IMR-90 (cell line): ENCODE data around the gene ARPC5. TPM values are rescaled to one million over a fixed set of nuclear protein-coding genes. Genes with fewer than 3 reads are reported as not detected.

Experiments used
- ATAC-seq: fragments of 200-7000 bp; cut with Tn5 transposase; 2 replicates; pipeline ENCODE4 v1.9.1; 2020; ENCODE audit warnings: low read depth, mild to moderate bottlenecking, moderate library complexity
- BruUV-seq: library from RNA; stranded (reverse); fragments of 400-500 nt; replicated peaks from 2 replicates; lab custom pipeline; 2021; lab: Mats Ljungman, UMichigan
- CTCF ChIA-PET: fragments of 300-600 bp; formaldehyde crosslinking; extraction: SDS; loops from one replicate; lab custom pipeline; 2021; ENCODE audit warnings: antibody characterized with exemption; lab: Yijun Ruan, JAX
- POLR2A ChIA-PET: fragments of 300-600 bp; sonication (Branson Sonifier 250); formaldehyde crosslinking; loops from one replicate; lab custom pipeline; 2022; ENCODE audit warnings: antibody characterized with exemption; ENCODE audit not compliant: unreplicated experiment; lab: Charles Lee
- DNase-seq: peaks from one replicate; pipeline ENCODE4 v3.0.0; 2013
- H2AFZ ChIP-seq: replicated peaks from 2 replicates; pipeline ENCODE3; 2013; ENCODE audit warnings: low read length, mild to moderate bottlenecking; ENCODE audit not compliant: poor library complexity
- H2AK5ac ChIP-seq: 2 replicates; pipeline ENCODE4 v1.6.1; 2013; ENCODE audit warnings: low read depth, low read length, inconsistent platforms
- H2AK9ac ChIP-seq: replicated peaks from 2 replicates; pipeline ENCODE3; 2013; ENCODE audit warnings: mild to moderate bottlenecking, low read depth, low read length, moderate library complexity; ENCODE audit not compliant: poor library complexity
- H2BK120ac ChIP-seq: 2 replicates; pipeline ENCODE4 v1.6.1; 2013; ENCODE audit warnings: low read depth, low read length, inconsistent platforms
- H2BK15ac ChIP-seq: 3 replicates; pipeline ENCODE4 v1.6.1; 2013; ENCODE audit warnings: low read depth, low read length, inconsistent platforms
- H2BK20ac ChIP-seq: 2 replicates; pipeline ENCODE4 v1.6.1; 2013; ENCODE audit warnings: low read depth, mild to moderate bottlenecking, inconsistent platforms, low read length, moderate library complexity
- H2BK5ac ChIP-seq: 2 replicates; pipeline ENCODE4 v1.6.1; 2013; ENCODE audit warnings: mild to moderate bottlenecking, low read depth, low read length, inconsistent platforms; ENCODE audit not compliant: poor library complexity, severe bottlenecking
- H3K14ac ChIP-seq: replicated peaks from 2 replicates; pipeline ENCODE4 v1.6.1; 2013; ENCODE audit warnings: low read depth, low read length, inconsistent platforms
- H3K18ac ChIP-seq: 2 replicates; pipeline ENCODE4 v1.6.1; 2013; ENCODE audit warnings: low read depth, low read length, control low read depth
- H3K23ac ChIP-seq: 2 replicates; pipeline ENCODE4 v1.6.1; 2013; ENCODE audit warnings: low read depth, low read length, inconsistent platforms
- H3K27ac ChIP-seq: 2 replicates; pipeline ENCODE4 v1.5.1; 2013; ENCODE audit warnings: mild to moderate bottlenecking, control low read depth, low read length; ENCODE audit not compliant: insufficient read depth
- H3K27me3 ChIP-seq: 2 replicates; pipeline ENCODE4 v1.6.1; 2013; ENCODE audit warnings: low read length; ENCODE audit not compliant: control insufficient read depth, insufficient read depth
- H3K36me3 ChIP-seq: 2 replicates; pipeline ENCODE4 v1.6.1; 2013; ENCODE audit warnings: low read length, mixed read lengths; ENCODE audit not compliant: control insufficient read depth, insufficient read depth
- H3K4ac ChIP-seq: 2 replicates; pipeline ENCODE4 v1.6.1; 2013; ENCODE audit warnings: low read depth, low read length, inconsistent platforms
- H3K4me1 ChIP-seq: 2 replicates; pipeline ENCODE4 v1.6.1; 2013; ENCODE audit warnings: low read length, mixed read lengths; ENCODE audit not compliant: control insufficient read depth, insufficient read depth
- H3K4me2 ChIP-seq: 2 replicates; pipeline ENCODE4 v1.6.1; 2013; ENCODE audit warnings: low read depth, mild to moderate bottlenecking, control low read depth, low read length, moderate library complexity
- H3K4me3 ChIP-seq: 2 replicates; pipeline ENCODE4 v1.5.1; 2013; ENCODE audit warnings: low read depth, mild to moderate bottlenecking, control low read depth, low read length, moderate library complexity; ENCODE audit not compliant: insufficient read depth
- H3K56ac ChIP-seq: 2 replicates; pipeline ENCODE4 v1.6.1; 2013; ENCODE audit warnings: low read length, inconsistent platforms; ENCODE audit not compliant: insufficient read depth; ENCODE audit errors: extremely low read depth
- H3K79me1 ChIP-seq, 2 experiments: 2 replicates each; pipeline ENCODE4 v1.6.1; 2013; ENCODE audit warnings: low read length in 2 of 2, inconsistent platforms in 1 of 2, low read depth in 1 of 2
- H3K9ac ChIP-seq: 2 replicates; pipeline ENCODE4 v1.6.1; 2013; ENCODE audit warnings: low read depth, low read length, control low read depth
- H3K9me1 ChIP-seq: 2 replicates; pipeline ENCODE4 v1.6.1; 2013; ENCODE audit warnings: low read length, inconsistent platforms; ENCODE audit not compliant: insufficient read depth
- H3K9me3 ChIP-seq: 2 replicates; pipeline ENCODE4 v1.6.1; 2013; ENCODE audit warnings: low read length; ENCODE audit not compliant: control insufficient read depth, insufficient read depth
- H4K20me1 ChIP-seq: 2 replicates; pipeline ENCODE4 v1.6.1; 2013; ENCODE audit warnings: low read length, inconsistent platforms; ENCODE audit not compliant: insufficient read depth
- H4K5ac ChIP-seq: 2 replicates; pipeline ENCODE4 v1.6.1; 2013; ENCODE audit warnings: mild to moderate bottlenecking, low read depth, low read length, control low read depth
- H4K8ac ChIP-seq, 2 experiments: 2 replicates each; pipeline ENCODE4 v1.6.1; 2013; ENCODE audit warnings: low read depth in 2 of 2, low read length in 2 of 2, control low read depth in 1 of 2, inconsistent platforms in 1 of 2
- H4K91ac ChIP-seq: 2 replicates; pipeline ENCODE4 v1.6.1; 2013; ENCODE audit warnings: low read depth, low read length, inconsistent platforms; ENCODE audit not compliant: insufficient read depth
- BHLHE40 ChIP-seq: fragments of 150-350 bp; IDR thresholded peaks from 2 replicates; pipeline ENCODE4 v1.6.1; 2016; ENCODE audit warnings: mild to moderate bottlenecking, low read depth, low read length
- CEBPB ChIP-seq: IDR thresholded peaks from 2 replicates; pipeline ENCODE4 v1.6.1; 2012; ENCODE audit warnings: low read depth, low read length, improper control_type of control experiment
- CHD1 ChIP-seq: IDR thresholded peaks from 2 replicates; pipeline ENCODE4 v1.6.1; 2012; ENCODE audit warnings: low read depth, low read length, improper control_type of control experiment
- FOS ChIP-seq: fragments of 150-350 bp; IDR thresholded peaks from 2 replicates; pipeline ENCODE4 v1.6.1; 2016; ENCODE audit warnings: low read depth, low read length
- MAZ ChIP-seq: IDR thresholded peaks from 2 replicates; pipeline ENCODE4 v1.6.1; 2012; ENCODE audit warnings: low read depth, mild to moderate bottlenecking, low read length, improper control_type of control experiment, moderate library complexity, borderline replicate concordance
- MXI1 ChIP-seq: IDR thresholded peaks from 2 replicates; pipeline ENCODE4 v1.6.1; 2012; ENCODE audit warnings: low read depth, mild to moderate bottlenecking, low read length, moderate library complexity, borderline replicate concordance
- POLR2A ChIP-seq: IDR thresholded peaks from 2 replicates; pipeline ENCODE4 v1.6.1; 2012; ENCODE audit warnings: mild to moderate bottlenecking, low read depth, low read length
- RAD21 ChIP-seq: IDR thresholded peaks from 2 replicates; pipeline ENCODE4 v1.6.1; 2012; ENCODE audit warnings: low read length, improper control_type of control experiment
- RFX5 ChIP-seq: IDR thresholded peaks from 2 replicates; pipeline ENCODE4 v1.8.0; 2012; ENCODE audit warnings: low read depth, mild to moderate bottlenecking, low read length, moderate library complexity
- SMC3 ChIP-seq: fragments of 150-350 bp; IDR thresholded peaks from 2 replicates; pipeline ENCODE4 v1.6.1; 2016; ENCODE audit warnings: low read depth, mild to moderate bottlenecking, antibody characterized with exemption, low read length, moderate library complexity
- WGBS, 2 experiments: methylation state at CpG; one replicate each; pipeline versions ENCODE4 v1.1.5 to v1.1.7; 2013; ENCODE audit warnings: missing lambda C conversion rate in 2 of 2; ENCODE audit not compliant: insufficient read length in 1 of 2; ENCODE audit errors: extremely low coverage in 2 of 2; 5-methylcytosine and 5-hydroxymethylcytosine counted together
- dilution Hi-C: fragments of 300-500 bp; cut with HindIII; formaldehyde crosslinking; loops from one replicate; pipeline ENCODE4 v1.14.3; 2018; ENCODE audit warnings: low sequenced_read_pairs; ENCODE audit not compliant: unreplicated experiment
- in situ Hi-C: fragments of 300-500 bp; cut with MboI; formaldehyde crosslinking; loops from 3 replicates; pipeline ENCODE4 v1.14.3; 2019; ENCODE audit warnings: low sequenced_read_pairs, inconsistent platforms, mixed read lengths
- intact Hi-C: fragments of 100-400 bp; cut with micrococcal nuclease; formaldehyde crosslinking; loops from 2 replicates; pipeline ENCODE4 v1.10.0; 2022
- polyA plus RNA-seq, 3 experiments: library from polyadenylated mRNA; depleted of rRNA; stranded (reverse); fragments of >200 nt; gene quantifications; 2 replicates each; pipeline ENCODE4 v1.2.3, GENCODE V29; 2012; ENCODE audit warnings: low replicate concordance in 1 of 3
- total RNA-seq: library from RNA; depleted of rRNA; stranded (reverse); fragments of >200 nt; gene quantifications from 2 replicates; pipeline ENCODE4 v1.2.3, GENCODE V29; 2012
- TF ChIP-seq, protein P1 (sequence below): conservative IDR thresholded peaks from 2 replicates; pipeline ENCODE4 v1.5.1; 2012; ENCODE audit warnings: mild to moderate bottlenecking, low read depth, low read length, improper control_type of control experiment
- TF ChIP-seq, protein P2 (sequence below): fragments of 150-350 bp; IDR thresholded peaks from 2 replicates; pipeline ENCODE4 v1.6.1; 2016; ENCODE audit warnings: low read depth, mild to moderate bottlenecking, low read length, moderate library complexity, borderline replicate concordance
- TF ChIP-seq, protein P3 (sequence below): fragments of 150-350 bp; IDR thresholded peaks from 2 replicates; pipeline ENCODE4 v1.6.1; 2017; ENCODE audit warnings: mild to moderate bottlenecking, antibody characterized with exemption, low read length, low read depth

Gene ARPC5
- total and polyA plus RNA-seq, 2 of the 4 experiments (the other 2 are of a cell fraction): 132 to 212 TPM

DNA sequence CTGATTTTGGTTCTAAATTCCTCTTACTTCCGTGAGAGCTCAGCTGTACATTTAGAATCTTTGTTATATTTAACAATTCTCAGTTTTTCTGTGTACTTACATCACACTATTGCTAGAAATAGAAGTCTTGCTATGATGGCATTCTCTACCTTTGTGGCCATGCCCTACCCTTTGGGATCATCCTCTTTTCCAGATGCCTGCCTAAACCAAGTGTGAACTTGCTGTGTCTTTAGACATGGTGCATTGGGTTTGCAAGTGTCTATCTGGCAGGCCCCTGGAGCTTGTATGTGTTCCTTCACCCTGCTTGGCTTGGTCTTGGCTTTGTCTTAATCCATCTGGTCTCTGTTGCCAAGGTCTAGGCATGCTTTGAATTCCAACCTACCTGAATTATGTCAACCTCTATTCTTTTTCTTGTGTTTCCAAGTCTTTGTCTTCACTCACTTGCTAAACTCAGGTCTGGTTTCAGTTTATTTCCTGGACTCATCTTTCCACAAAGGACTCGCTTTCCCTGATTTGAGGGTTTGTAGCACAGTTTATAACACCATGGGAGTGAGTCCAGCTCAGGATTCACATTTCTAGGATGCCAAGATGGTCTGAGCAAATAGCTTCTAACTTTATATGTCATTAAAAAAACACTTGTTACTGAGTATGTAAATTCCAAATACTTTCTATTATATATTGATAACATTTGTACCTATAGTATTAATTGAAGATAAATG is 38.2 kb upstream of the ARPC5 start:
- H3K4ac ChIP-seq: no peak overlapping the region
- H3K56ac ChIP-seq: no peak overlapping the region
- H4K20me1 ChIP-seq: no peaks in the 10 kb centered on the region
- H3K9me3 ChIP-seq: no peaks in the 10 kb centered on the region
- H4K8ac ChIP-seq: no peak overlapping the region
- no peak overlapping the region for H2AFZ ChIP-seq
- H3K36me3 ChIP-seq: no peaks in the 10 kb centered on the region
- H3K79me1 ChIP-seq: peaks cover 0 to 4% of the 10 kb centered on the region in 2 experiments; a peak in 2 of 4 replicates
- H4K91ac ChIP-seq: no peak overlapping the region
- intact Hi-C loops (no loop called here), dilution Hi-C loops (loop anchor here (25.0 kb wide), 1 partner anchor 239 kb away; no protein-coding TSS in a partner anchor), in situ Hi-C loops (loop anchor here (25.0 kb wide), 1 partner anchor 989 kb away; no protein-coding TSS in a partner anchor)
- no peak overlapping the region for H3K14ac ChIP-seq
- no CpG with 5 or more reads among the region's 2 CpGs for WGBS, 2 experiments
- H3K27me3 ChIP-seq: no peaks in the 10 kb centered on the region
- no peak overlapping the region for H4K5ac ChIP-seq
- TF ChIP-seq POLR2A (no peak), CEBPB (no peak), RFX5 (no peak), MAZ (no peak), FOS (no peak), BHLHE40 (no peak), RAD21 (no peak), CHD1 (no peak), MXI1 (no peak), SMC3 (no peak)
- TF ChIP-seq, protein P1, sequence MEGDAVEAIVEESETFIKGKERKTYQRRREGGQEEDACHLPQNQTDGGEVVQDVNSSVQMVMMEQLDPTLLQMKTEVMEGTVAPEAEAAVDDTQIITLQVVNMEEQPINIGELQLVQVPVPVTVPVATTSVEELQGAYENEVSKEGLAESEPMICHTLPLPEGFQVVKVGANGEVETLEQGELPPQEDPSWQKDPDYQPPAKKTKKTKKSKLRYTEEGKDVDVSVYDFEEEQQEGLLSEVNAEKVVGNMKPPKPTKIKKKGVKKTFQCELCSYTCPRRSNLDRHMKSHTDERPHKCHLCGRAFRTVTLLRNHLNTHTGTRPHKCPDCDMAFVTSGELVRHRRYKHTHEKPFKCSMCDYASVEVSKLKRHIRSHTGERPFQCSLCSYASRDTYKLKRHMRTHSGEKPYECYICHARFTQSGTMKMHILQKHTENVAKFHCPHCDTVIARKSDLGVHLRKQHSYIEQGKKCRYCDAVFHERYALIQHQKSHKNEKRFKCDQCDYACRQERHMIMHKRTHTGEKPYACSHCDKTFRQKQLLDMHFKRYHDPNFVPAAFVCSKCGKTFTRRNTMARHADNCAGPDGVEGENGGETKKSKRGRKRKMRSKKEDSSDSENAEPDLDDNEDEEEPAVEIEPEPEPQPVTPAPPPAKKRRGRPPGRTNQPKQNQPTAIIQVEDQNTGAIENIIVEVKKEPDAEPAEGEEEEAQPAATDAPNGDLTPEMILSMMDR: no peak
- TF ChIP-seq, protein P2, sequence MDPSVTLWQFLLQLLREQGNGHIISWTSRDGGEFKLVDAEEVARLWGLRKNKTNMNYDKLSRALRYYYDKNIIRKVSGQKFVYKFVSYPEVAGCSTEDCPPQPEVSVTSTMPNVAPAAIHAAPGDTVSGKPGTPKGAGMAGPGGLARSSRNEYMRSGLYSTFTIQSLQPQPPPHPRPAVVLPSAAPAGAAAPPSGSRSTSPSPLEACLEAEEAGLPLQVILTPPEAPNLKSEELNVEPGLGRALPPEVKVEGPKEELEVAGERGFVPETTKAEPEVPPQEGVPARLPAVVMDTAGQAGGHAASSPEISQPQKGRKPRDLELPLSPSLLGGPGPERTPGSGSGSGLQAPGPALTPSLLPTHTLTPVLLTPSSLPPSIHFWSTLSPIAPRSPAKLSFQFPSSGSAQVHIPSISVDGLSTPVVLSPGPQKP: no peak
- TF ChIP-seq, protein P3, sequence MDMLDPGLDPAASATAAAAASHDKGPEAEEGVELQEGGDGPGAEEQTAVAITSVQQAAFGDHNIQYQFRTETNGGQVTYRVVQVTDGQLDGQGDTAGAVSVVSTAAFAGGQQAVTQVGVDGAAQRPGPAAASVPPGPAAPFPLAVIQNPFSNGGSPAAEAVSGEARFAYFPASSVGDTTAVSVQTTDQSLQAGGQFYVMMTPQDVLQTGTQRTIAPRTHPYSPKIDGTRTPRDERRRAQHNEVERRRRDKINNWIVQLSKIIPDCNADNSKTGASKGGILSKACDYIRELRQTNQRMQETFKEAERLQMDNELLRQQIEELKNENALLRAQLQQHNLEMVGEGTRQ: no peak
- no TSS peak for BruUV-seq
- no peak overlapping the region for H3K27ac ChIP-seq
- no peak overlapping the region for H3K4me3 ChIP-seq
- H3K18ac ChIP-seq: no peak overlapping the region
- no peak overlapping the region for H3K4me2 ChIP-seq
- H2AK9ac ChIP-seq: no peak overlapping the region
- H3K4me1 ChIP-seq: no peaks in the 10 kb centered on the region; the same call in 1 of the 2 replicates
- H3K23ac ChIP-seq: no peak overlapping the region
- H2BK5ac ChIP-seq: no peak overlapping the region
- ChIA-PET CTCF (interaction anchor here (1.1 to 2.4 kb wide), 4 partner anchors 8 to 64 kb away, joined by 3 to 8 read pairs (median 4); no protein-coding TSS in a partner anchor), POLR2A (no interaction called here)
- H2BK15ac ChIP-seq: no peak overlapping the region
- ATAC-seq: no peak
- no peak for DNase-seq
- no peak overlapping the region for H2BK20ac ChIP-seq
- no peak overlapping the region for H2BK120ac ChIP-seq
- H2AK5ac ChIP-seq: no peak overlapping the region
- H3K9me1 ChIP-seq: no peaks in the 10 kb centered on the region
- no peak overlapping the region for H3K9ac ChIP-seq
